Astrocyte of the cerebellum (primary cell): ENCODE measurements around the gene BBIP1.

Experiments used
- DNase-seq: peaks from one replicate; pipeline ENCODE4 v3.0.0-alpha.2; 2011; ENCODE audit warnings: low read depth
- H3K4me3 ChIP-seq: 2 replicates; pipeline ENCODE4 v1.5.1; 2011; ENCODE audit warnings: mild to moderate bottlenecking, low read depth, low read length, moderate library complexity
- CTCF ChIP-seq: IDR thresholded peaks from 2 replicates; pipeline ENCODE4 v1.5.1; 2012; ENCODE audit warnings: low read length, low read depth, moderate library complexity, mild to moderate bottlenecking; ENCODE audit errors: missing control alignments
- in situ Hi-C: cut with HindIII; loops from 2 replicates; pipeline ENCODE4 v1.10.0; 2017; ENCODE audit warnings: low sequenced_read_pairs

Gene BBIP1

GRCh38 chr10:110865186-110865808 lies 53.7 kb downstream of the BBIP1 start:
- TF ChIP-seq CTCF, result no peak
- no peak for DNase-seq
- no peak overlapping the region for H3K4me3 ChIP-seq
- in situ Hi-C loops, result no loop called here

GRCh38 chr10:110864662-110865140 lies 54.3 kb downstream of the BBIP1 start:
- in situ Hi-C loops, result no loop called here
- DNase-seq, result no peak
- no peak overlapping the region for H3K4me3 ChIP-seq
- TF ChIP-seq CTCF, result no peak

GRCh38 chr10:110863956-110864355 lies 55.0 kb downstream of the BBIP1 start:
- DNase-seq, result no peak
- no peak overlapping the region for H3K4me3 ChIP-seq
- TF ChIP-seq CTCF, result no peak
- in situ Hi-C loops, result no loop called here

- no peak for TF ChIP-seq CTCF
- no peak for DNase-seq
- no peak overlapping the region for H3K4me3 ChIP-seq
- in situ Hi-C loops, result no loop called here
Measured at GRCh38 chr10:110863361-110863760, 55.6 kb downstream of the BBIP1 start.

- in situ Hi-C loops, result no loop called here
- no peak for TF ChIP-seq CTCF
- no peak for DNase-seq
Measured at GRCh38 chr10:110862961-110863360, 56.0 kb downstream of the BBIP1 start.

GRCh38 chr10:110861930-110862649 lies 56.9 kb downstream of the BBIP1 start:
- no peak overlapping the region for H3K4me3 ChIP-seq
- in situ Hi-C loops, result no loop called here
- no peak for DNase-seq
- TF ChIP-seq CTCF, result no peak

More at GRCh38 chr10:110862961-110863360, 56.0 kb downstream of the BBIP1 start:
- no peak overlapping the region for H3K4me3 ChIP-seq
